ENCODE measurements around the gene KIR3DL1.

Gene KIR3DL1

DNA sequence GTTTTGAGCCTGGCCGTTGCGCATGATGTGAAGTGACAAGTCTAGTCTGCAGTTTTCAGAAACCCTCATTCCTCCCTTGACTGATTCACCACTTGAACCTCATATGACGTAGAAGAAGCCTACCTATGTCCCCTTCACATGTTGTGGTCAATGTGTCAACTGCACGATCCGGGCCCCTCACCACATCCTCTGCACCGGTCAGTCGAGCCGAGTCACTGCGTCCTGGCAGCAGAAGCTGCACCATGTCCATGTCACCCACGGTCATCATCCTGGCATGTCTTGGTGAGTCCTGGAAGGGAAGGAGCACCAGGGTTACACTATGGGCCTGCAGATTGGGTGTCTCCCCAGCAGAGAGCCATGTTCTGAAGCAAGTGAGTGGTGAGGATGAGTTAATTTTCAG lies 12.9 kb upstream of the KIR3DL1 start, which contains the start of gene KIR2DL4:
Gene KIR2DL4, plus strand, starts transcription at position 201 of the 400 bp plus-strand sequence. Its CDS starts 42 bp downstream, at position 243.
- no peaks in the 10 kb centered on the region for H3K27me3 ChIP-seq (ENCODE audit: low read length)
- no peak within 1 kb of the TSS for H2AFZ ChIP-seq (ENCODE audit: low read depth, low read length, severe bottlenecking)
- no peaks in the 10 kb centered on the region for H3K9me2 ChIP-seq (replicated peaks; ENCODE audit: insufficient read depth, low read length)
- no peaks in the 10 kb centered on the region for H3K36me3 ChIP-seq (ENCODE audit: low read length)
- H3K4me3 ChIP-seq (ENCODE audit: insufficient read depth, low read length, poor library complexity, severe bottlenecking) = no peak within 1 kb of the TSS
- H4K20me1 ChIP-seq (ENCODE audit: low read depth, low read length) = no peaks in the 10 kb centered on the region
- H3K9me3 ChIP-seq (ENCODE audit: insufficient read depth, low read length) = no peaks in the 10 kb centered on the region
- H3K79me2 ChIP-seq (ENCODE audit: insufficient read depth, low read length) = no peaks in the 10 kb centered on the region
- H3K4me2 ChIP-seq (ENCODE audit: low read depth, low read length, poor library complexity, severe bottlenecking) = no peak within 1 kb of the TSS
- H3K27ac ChIP-seq (ENCODE audit: low read depth, low read length) = no peak within 1 kb of the TSS
- no peak for TF ChIP-seq EZH2phosphoT487 (conservative IDR thresholded peaks at IDR 0.05; ENCODE audit: low read length)
- TF ChIP-seq, protein P1, sequence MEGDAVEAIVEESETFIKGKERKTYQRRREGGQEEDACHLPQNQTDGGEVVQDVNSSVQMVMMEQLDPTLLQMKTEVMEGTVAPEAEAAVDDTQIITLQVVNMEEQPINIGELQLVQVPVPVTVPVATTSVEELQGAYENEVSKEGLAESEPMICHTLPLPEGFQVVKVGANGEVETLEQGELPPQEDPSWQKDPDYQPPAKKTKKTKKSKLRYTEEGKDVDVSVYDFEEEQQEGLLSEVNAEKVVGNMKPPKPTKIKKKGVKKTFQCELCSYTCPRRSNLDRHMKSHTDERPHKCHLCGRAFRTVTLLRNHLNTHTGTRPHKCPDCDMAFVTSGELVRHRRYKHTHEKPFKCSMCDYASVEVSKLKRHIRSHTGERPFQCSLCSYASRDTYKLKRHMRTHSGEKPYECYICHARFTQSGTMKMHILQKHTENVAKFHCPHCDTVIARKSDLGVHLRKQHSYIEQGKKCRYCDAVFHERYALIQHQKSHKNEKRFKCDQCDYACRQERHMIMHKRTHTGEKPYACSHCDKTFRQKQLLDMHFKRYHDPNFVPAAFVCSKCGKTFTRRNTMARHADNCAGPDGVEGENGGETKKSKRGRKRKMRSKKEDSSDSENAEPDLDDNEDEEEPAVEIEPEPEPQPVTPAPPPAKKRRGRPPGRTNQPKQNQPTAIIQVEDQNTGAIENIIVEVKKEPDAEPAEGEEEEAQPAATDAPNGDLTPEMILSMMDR (IDR thresholded peaks at IDR 0.05; ENCODE audit: insufficient read depth, low read length, poor library complexity, severe bottlenecking) = no peak
- no peak within 1 kb of the TSS for H3K9ac ChIP-seq (ENCODE audit: low read length)
- H3F3A ChIP-seq (ENCODE audit: insufficient read depth) = no peaks in the 10 kb centered on the region

DNA sequence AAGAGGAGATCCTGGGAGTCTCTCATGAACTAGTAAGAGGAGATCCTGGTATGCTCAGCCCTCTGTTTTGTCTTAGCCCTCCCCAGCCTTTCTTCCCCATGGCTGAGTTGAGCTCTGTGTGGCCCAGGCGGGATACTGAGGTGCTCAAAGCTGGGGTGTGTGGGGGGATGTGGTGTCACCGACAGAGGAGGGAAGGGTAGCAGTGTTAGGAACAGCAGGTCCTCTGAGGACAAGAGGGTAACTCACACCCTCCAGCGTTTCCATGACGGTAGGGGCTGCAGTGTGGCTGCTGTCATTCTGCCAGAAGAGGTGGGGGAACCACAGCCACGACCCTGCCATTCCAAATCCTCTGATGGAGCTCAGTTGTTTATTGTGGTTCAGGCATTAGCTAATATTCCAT lies 12.2 kb upstream of the KIR3DL1 start:
- Histone ChIP-seq H3K27me3 (ENCODE audit: low read length) (no peaks in the 10 kb centered on the region), H3K36me3 (ENCODE audit: low read length) (no peaks in the 10 kb centered on the region), H3K79me2 (ENCODE audit: insufficient read depth, low read length) (no peaks in the 10 kb centered on the region), H3K27ac (ENCODE audit: low read depth, low read length) (no peak overlapping the region), H3K9me2 (replicated peaks; ENCODE audit: insufficient read depth, low read length) (no peaks in the 10 kb centered on the region), H4K20me1 (ENCODE audit: low read depth, low read length) (no peaks in the 10 kb centered on the region), H2AFZ (ENCODE audit: low read depth, low read length, severe bottlenecking) (no peak overlapping the region), H3K4me2 (ENCODE audit: low read depth, low read length, poor library complexity, severe bottlenecking) (no peak overlapping the region), H3F3A (ENCODE audit: insufficient read depth) (no peaks in the 10 kb centered on the region), H3K9me3 (ENCODE audit: insufficient read depth, low read length) (no peaks in the 10 kb centered on the region), H3K9ac (ENCODE audit: low read length) (no peak overlapping the region), H3K4me3 (ENCODE audit: insufficient read depth, low read length, poor library complexity, severe bottlenecking) (no peak overlapping the region)
- TF ChIP-seq EZH2phosphoT487 (conservative IDR thresholded peaks at IDR 0.05; ENCODE audit: low read length) = no peak
- TF ChIP-seq, protein P1 (IDR thresholded peaks at IDR 0.05; ENCODE audit: insufficient read depth, low read length, poor library complexity, severe bottlenecking) = no peak

DNA sequence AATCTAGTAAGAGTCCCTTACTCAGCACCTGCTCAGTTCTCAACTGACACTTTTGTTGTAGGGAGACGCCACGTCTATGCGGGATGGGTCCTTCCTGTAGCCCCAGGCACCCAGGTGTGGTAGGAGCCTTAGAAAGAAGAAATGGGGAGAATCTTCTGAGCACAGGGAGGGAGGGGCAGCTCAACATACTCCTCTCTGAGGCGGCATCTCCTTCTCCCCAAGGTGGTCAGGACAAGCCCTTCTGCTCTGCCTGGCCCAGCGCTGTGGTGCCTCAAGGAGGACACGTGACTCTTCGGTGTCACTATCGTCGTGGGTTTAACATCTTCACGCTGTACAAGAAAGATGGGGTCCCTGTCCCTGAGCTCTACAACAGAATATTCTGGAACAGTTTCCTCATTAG lies 11.7 kb upstream of the KIR3DL1 start:
- no peak for TF ChIP-seq EZH2phosphoT487 (conservative IDR thresholded peaks at IDR 0.05; ENCODE audit: low read length)
- TF ChIP-seq, protein P1 (IDR thresholded peaks at IDR 0.05; ENCODE audit: insufficient read depth, low read length, poor library complexity, severe bottlenecking) = no peak
- H3K4me2 ChIP-seq (ENCODE audit: low read depth, low read length, poor library complexity, severe bottlenecking) = no peak overlapping the region
- no peaks in the 10 kb centered on the region for H3K9me3 ChIP-seq (ENCODE audit: insufficient read depth, low read length)
- no peaks in the 10 kb centered on the region for H3K79me2 ChIP-seq (ENCODE audit: insufficient read depth, low read length)
- no peak overlapping the region for H2AFZ ChIP-seq (ENCODE audit: low read depth, low read length, severe bottlenecking)
- no peaks in the 10 kb centered on the region for H4K20me1 ChIP-seq (ENCODE audit: low read depth, low read length)
- H3K4me3 ChIP-seq (ENCODE audit: insufficient read depth, low read length, poor library complexity, severe bottlenecking) = no peak overlapping the region
- H3K36me3 ChIP-seq (ENCODE audit: low read length) = no peaks in the 10 kb centered on the region
- H3K27me3 ChIP-seq (ENCODE audit: low read length) = no peaks in the 10 kb centered on the region
- no peak overlapping the region for H3K27ac ChIP-seq (ENCODE audit: low read depth, low read length)
- no peak overlapping the region for H3K9ac ChIP-seq (ENCODE audit: low read length)
- no peaks in the 10 kb centered on the region for H3F3A ChIP-seq (ENCODE audit: insufficient read depth)
- H3K9me2 ChIP-seq (replicated peaks; ENCODE audit: insufficient read depth, low read length) = no peaks in the 10 kb centered on the region
